NCI-H2081 treated with DMSO at 0.1 percent for 48 hours (cell line): ENCODE measurements around the gene EMC10.
"Not testable (repeated sequence)": the region's sequence is repeated elsewhere in the genome, so short reads cannot be mapped to it uniquely, and the experiment has no call there.

Experiments
- DNase-seq: peaks from one replicate; lab custom pipeline; 2025; lab: John Stamatoyannopoulos, UW

The EMC10 gene

GRCh38 chr19:50476224-50476906, at the start of gene EMC10, which contains the start of gene GARIN5A:
Gene EMC10, plus strand, starts transcription at chr19:50476507. Its CDS starts 38 bp downstream, at chr19:50476545.
Gene GARIN5A, minus strand, starts transcription at chr19:50476848. Its CDS starts 460 bp downstream, at chr19:50476388.
- peak; percentile 67 for DNase-seq

- DNase-seq: no peak
These were observed 48.9 kb upstream of the EMC10 start for GRCh38 chr19:50427318-50427925.

- no peak for DNase-seq
These were observed 48.3 kb upstream of the EMC10 start for GRCh38 chr19:50427997-50428425.

- DNase-seq: no peak
These were observed 47.4 kb upstream of the EMC10 start for GRCh38 chr19:50428772-50429463.

- no peak for DNase-seq
These were observed 45.4 kb upstream of the EMC10 start for GRCh38 chr19:50430888-50431342.

GRCh38 chr19:50431343-50432220, 44.7 kb upstream of the EMC10 start:
- peak; percentile 24 for DNase-seq

GRCh38 chr19:50432221-50433028, 43.9 kb upstream of the EMC10 start, which contains the start of gene MYBPC2:
Gene MYBPC2, plus strand, starts transcription at chr19:50432892. Its CDS starts 62 bp downstream, at chr19:50432954.
- DNase-seq: no peak

GRCh38 chr19:50433201-50434180, 42.8 kb upstream of the EMC10 start:
- DNase-seq: no peak

GRCh38 chr19:50434525-50434924, 41.8 kb upstream of the EMC10 start:
- DNase-seq: no peak

- DNase-seq: no peak
These were observed 41.1 kb upstream of the EMC10 start for GRCh38 chr19:50435221-50435620.

- DNase-seq: no peak
These were observed 40.7 kb upstream of the EMC10 start for GRCh38 chr19:50435627-50436026.

- no peak for DNase-seq
These were observed 38.4 kb upstream of the EMC10 start for GRCh38 chr19:50437862-50438449.

- DNase-seq: not testable (repeated sequence)
These were observed 37.2 kb upstream of the EMC10 start for GRCh38 chr19:50439130-50439529.

GRCh38 chr19:50444059-50444458, 32.2 kb upstream of the EMC10 start:
- DNase-seq: no peak

GRCh38 chr19:50447053-50447452, 29.3 kb upstream of the EMC10 start:
- DNase-seq: no peak

GRCh38 chr19:50447750-50448149, 28.6 kb upstream of the EMC10 start:
- no peak for DNase-seq

- DNase-seq: no peak
These were observed 26.9 kb upstream of the EMC10 start for GRCh38 chr19:50449236-50449899.

- no peak for DNase-seq
These were observed 25.7 kb upstream of the EMC10 start for GRCh38 chr19:50450369-50451222.
